GM23338 (cell line): ENCODE results near the gene KIAA1217. TPM values are rescaled to one million over a fixed set of nuclear protein-coding genes. Genes with fewer than 3 reads are reported as not detected.

Experiments
- ATAC-seq: fragments of 200-7000 bp; cut with Tn5 transposase; 3 replicates; pipeline ENCODE4 v1.9.1; 2020
- DNase-seq: peaks from one replicate; pipeline ENCODE4 v3.0.0-alpha.2; 2015; ENCODE audit warnings: low spot score
- H2AFZ ChIP-seq: fragments of 200-600 bp; sonication (generic); 2 replicates; pipeline ENCODE4 v1.8.0; 2016; ENCODE audit warnings: antibody characterized with exemption, mild to moderate bottlenecking, moderate library complexity
- H3F3A ChIP-seq: fragments of 200-600 bp; sonication (generic); replicated peaks from 2 replicates; pipeline ENCODE4 v1.8.0; 2017; ENCODE audit warnings: antibody characterized with exemption, mixed run types, low read depth
- H3K27ac ChIP-seq: fragments of 200-600 bp; sonication (generic); 2 replicates; pipeline ENCODE4 v1.6.1; 2016; ENCODE audit warnings: low read depth
- H3K27me3 ChIP-seq: fragments of 200-600 bp; sonication (generic); 2 replicates; pipeline ENCODE4 v1.8.0; 2016; ENCODE audit warnings: mild to moderate bottlenecking, mixed run types, moderate library complexity; ENCODE audit not compliant: insufficient read depth
- H3K36me3 ChIP-seq: fragments of 200-600 bp; sonication (generic); 2 replicates; pipeline ENCODE4 v1.8.0; 2016; ENCODE audit warnings: mild to moderate bottlenecking; ENCODE audit not compliant: insufficient read depth
- H3K4me1 ChIP-seq: fragments of 200-600 bp; sonication (generic); 2 replicates; pipeline ENCODE4 v1.8.0; 2016; ENCODE audit warnings: mild to moderate bottlenecking, moderate library complexity; ENCODE audit not compliant: insufficient read depth
- H3K4me2 ChIP-seq: fragments of 200-600 bp; sonication (generic); 2 replicates; pipeline ENCODE4 v1.7.1; 2017; ENCODE audit warnings: mixed run types
- H3K4me3 ChIP-seq: fragments of 200-600 bp; sonication (generic); 2 replicates; pipeline ENCODE4 v1.6.1; 2016; ENCODE audit warnings: mixed run types
- H3K79me2 ChIP-seq: fragments of 200-600 bp; sonication (generic); replicated peaks from 2 replicates; pipeline ENCODE4 v1.8.0; 2017; ENCODE audit warnings: mild to moderate bottlenecking; ENCODE audit not compliant: insufficient read depth
- H3K9me2 ChIP-seq: fragments of 200-600 bp; sonication (generic); 2 replicates; pipeline ENCODE4 v1.8.0; 2017; ENCODE audit not compliant: insufficient read depth
- H4K20me1 ChIP-seq: fragments of 200-600 bp; sonication (generic); replicated peaks from 2 replicates; pipeline ENCODE4 v1.8.0; 2017; ENCODE audit warnings: mild to moderate bottlenecking; ENCODE audit not compliant: insufficient read depth
- H3K27ac Mint-ChIP-seq: 2 replicates; pipeline ENCODE4 v1.8.0; 2020; ENCODE audit warnings: inconsistent platforms, mild to moderate bottlenecking, moderate library complexity, mixed read lengths
- H3K27me3 Mint-ChIP-seq: 3 replicates; pipeline ENCODE4 v1.8.0; 2022; ENCODE audit warnings: low read depth, mild to moderate bottlenecking, moderate library complexity, mixed read lengths, inconsistent platforms; ENCODE audit not compliant: insufficient read depth, poor library complexity
- H3K36me3 Mint-ChIP-seq: 3 replicates; pipeline ENCODE4 v1.8.0; 2021; ENCODE audit warnings: low read depth, mild to moderate bottlenecking, inconsistent platforms, moderate library complexity, mixed read lengths
- H3K4me1 Mint-ChIP-seq: 3 replicates; pipeline ENCODE4 v1.8.0; 2020; ENCODE audit warnings: mild to moderate bottlenecking, inconsistent platforms, mixed read lengths
- H3K4me3 Mint-ChIP-seq: 3 replicates; pipeline ENCODE4 v1.8.0; 2021; ENCODE audit warnings: moderate library complexity, mild to moderate bottlenecking, inconsistent platforms, mixed read lengths
- H3K9me3 Mint-ChIP-seq: 3 replicates; pipeline ENCODE4 v1.8.0; 2020; ENCODE audit warnings: moderate library complexity, mild to moderate bottlenecking, inconsistent platforms, mixed read lengths
- CREB1 ChIP-seq: fragments of 250-450 bp; sonication (Bioruptor Pico); IDR thresholded peaks from 2 replicates; pipeline ENCODE4 v1.5.0; 2020; ENCODE audit warnings: low read depth, mild to moderate bottlenecking, moderate library complexity
- CTCF ChIP-seq, 2 experiments: fragments of 200-600 bp in 1 of 2; sonication (generic) in 1 of 2; conservative IDR thresholded peaks; 2 replicates each; pipeline versions ENCODE4 v1.5.1 to v1.6.1; 2016 to 2017; ENCODE audit warnings: antibody characterized with exemption in 2 of 2, low read depth in 2 of 2, mild to moderate bottlenecking in 2 of 2, moderate library complexity in 1 of 2
- EZH2 ChIP-seq: fragments of 200-600 bp; sonication (generic); IDR thresholded peaks from one replicate; pipeline ENCODE4 v1.8.0; 2017; ENCODE audit warnings: antibody characterized with exemption, mild to moderate bottlenecking, low read depth; ENCODE audit not compliant: unreplicated experiment
- JUNB ChIP-seq: IDR thresholded peaks from one replicate; pipeline ENCODE4 v1.6.1; 2016; ENCODE audit warnings: antibody characterized with exemption; ENCODE audit not compliant: unreplicated experiment
- NANOG ChIP-seq: IDR thresholded peaks from 2 replicates; pipeline ENCODE4 v1.6.1; 2016; ENCODE audit warnings: antibody characterized with exemption, borderline replicate concordance
- POLR2AphosphoS5 ChIP-seq: IDR thresholded peaks from 2 replicates; pipeline ENCODE4 v1.6.1; 2016; ENCODE audit warnings: antibody characterized with exemption, low read depth
- REST ChIP-seq: IDR thresholded peaks from one replicate; pipeline ENCODE4 v1.6.1; 2018; ENCODE audit warnings: antibody characterized with exemption; ENCODE audit not compliant: unreplicated experiment
- STAT1 ChIP-seq: IDR thresholded peaks from one replicate; pipeline ENCODE4 v1.6.1; 2016; ENCODE audit warnings: antibody characterized with exemption; ENCODE audit not compliant: unreplicated experiment
- ZNF114 ChIP-seq: fragments of 250-450 bp; sonication (Bioruptor Pico); IDR thresholded peaks from 2 replicates; pipeline ENCODE4 v1.5.0; 2020; ENCODE audit warnings: mild to moderate bottlenecking, moderate library complexity
- ZNF331 ChIP-seq: fragments of 250-450 bp; sonication (Bioruptor Pico); IDR thresholded peaks from 2 replicates; pipeline ENCODE4 v1.5.0; 2020; ENCODE audit warnings: low read depth, mild to moderate bottlenecking, moderate library complexity
- polyA plus RNA-seq: library from polyadenylated mRNA; unstranded; fragments of >200 nt; fragmentation: Nextera tagmentation; extraction: Ambion mirVana; gene quantifications from 2 replicates; pipeline ENCODE4 v1.2.1, GENCODE V29; 2016
- total RNA-seq: library from RNA; depleted of rRNA; stranded (reverse); fragments of >200 nt; shearing (Covaris generic); gene quantifications from 2 replicates; pipeline ENCODE4 v1.2.3, GENCODE V29; 2014
- TF ChIP-seq, protein P1 (sequence below): IDR thresholded peaks from 2 replicates; pipeline ENCODE4 v1.6.1; 2016; ENCODE audit warnings: antibody characterized with exemption

KIAA1217 gene
- total and polyA plus RNA-seq, 2 experiments from 2014 or later = 6.4 to 9.1 TPM

GRCh38 chr10:24215196-24215595 is 6.3 kb downstream of the KIAA1217 start (continued):
- TF ChIP-seq, protein P1, sequence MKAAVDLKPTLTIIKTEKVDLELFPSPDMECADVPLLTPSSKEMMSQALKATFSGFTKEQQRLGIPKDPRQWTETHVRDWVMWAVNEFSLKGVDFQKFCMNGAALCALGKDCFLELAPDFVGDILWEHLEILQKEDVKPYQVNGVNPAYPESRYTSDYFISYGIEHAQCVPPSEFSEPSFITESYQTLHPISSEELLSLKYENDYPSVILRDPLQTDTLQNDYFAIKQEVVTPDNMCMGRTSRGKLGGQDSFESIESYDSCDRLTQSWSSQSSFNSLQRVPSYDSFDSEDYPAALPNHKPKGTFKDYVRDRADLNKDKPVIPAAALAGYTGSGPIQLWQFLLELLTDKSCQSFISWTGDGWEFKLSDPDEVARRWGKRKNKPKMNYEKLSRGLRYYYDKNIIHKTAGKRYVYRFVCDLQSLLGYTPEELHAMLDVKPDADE = no peak
- no peak for TF ChIP-seq REST
- no peak for TF ChIP-seq CTCF (conservative IDR thresholded peaks at IDR 0.05; ENCODE audit: low read depth in 2 of 2)
- no peak for TF ChIP-seq EZH2
- TF ChIP-seq CREB1 = no peak
- no peak for TF ChIP-seq ZNF331 (CRISPR knock-in tag)
- TF ChIP-seq NANOG = no peak
- no peak for TF ChIP-seq JUNB
- no peak for TF ChIP-seq ZNF114 (CRISPR knock-in tag)
- no peak for TF ChIP-seq POLR2AphosphoS5

DNA sequence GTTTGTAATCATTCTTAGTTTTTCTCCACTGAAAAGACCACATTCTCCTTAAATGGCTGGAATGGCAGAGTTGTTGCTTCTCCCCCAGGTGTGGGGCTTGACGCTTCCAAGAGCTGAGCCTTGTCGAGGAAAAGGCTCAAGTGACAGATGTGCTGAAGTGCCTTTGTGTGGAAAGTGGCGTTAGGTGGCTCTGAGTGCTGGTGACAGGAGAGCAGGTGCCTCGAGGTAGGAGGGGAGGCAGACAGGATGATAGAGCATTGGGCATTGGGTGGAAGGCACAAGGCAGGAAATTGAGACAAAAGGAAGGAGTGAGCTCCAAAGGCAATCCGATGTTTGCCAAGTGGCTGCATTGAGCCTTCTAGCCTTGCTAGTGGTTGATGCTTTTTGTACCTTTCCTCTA is 6.7 kb downstream of the KIAA1217 start:
- ATAC-seq (no peak), DNase-seq (no peak)
- Histone ChIP-seq H3K36me3 (no peaks in the 10 kb centered on the region), H2AFZ (no peak overlapping the region), H3K79me2 (peaks cover 7% of the 10 kb centered on the region; the same call in 1 of the 2 replicates), H3K4me1 (peaks cover 33% of the 10 kb centered on the region), H3K27me3 (no peaks in the 10 kb centered on the region), H4K20me1 (no peaks in the 10 kb centered on the region), H3F3A (no peaks in the 10 kb centered on the region), H3K4me2 (peak overlapping the region; percentile 42; the same call in 1 of the 2 replicates), H3K4me3 (no peak overlapping the region), H3K27ac (no peak overlapping the region), H3K9me2 (no peaks in the 10 kb centered on the region; the same call in 1 of the 2 replicates)
- Mint-ChIP-seq H3K27me3 (peaks cover under 1% of the 10 kb centered on the region), H3K9me3 (peaks cover 3% of the 10 kb centered on the region; the same call in 1 of the 3 replicates), H3K27ac (no peak overlapping the region), H3K36me3 (peaks cover 17% of the 10 kb centered on the region), H3K4me3 (no peak overlapping the region), H3K4me1 (peaks cover 47% of the 10 kb centered on the region)
- TF ChIP-seq STAT1 (no peak), JUNB (no peak), REST (no peak)
- TF ChIP-seq, protein P1 = no peak
